ENCODE measurements around the gene CLIC4. TPM values are rescaled to one million over a fixed set of nuclear protein-coding genes. Genes with fewer than 3 reads are reported as not detected.
A peak's percentile ranks its signal among the peaks of the same experiment; 100 is the strongest.

CLIC4 gene
- total and polyA plus RNA-seq, 3 experiments from 2014 or later, result 0.18 to 13.2 (median 12.8) TPM

- no peaks in the 10 kb centered on the region for H3K9me3 Mint-ChIP-seq
- H3K27ac Mint-ChIP-seq, result no peak overlapping the region
- H3K27me3 ChIP-seq (ENCODE audit: insufficient read depth, low read length, poor library complexity, severe bottlenecking), result no peaks in the 10 kb centered on the region
- H3K36me3 ChIP-seq (ENCODE audit: insufficient read depth, low read length), result no peaks in the 10 kb centered on the region
- no peaks in the 10 kb centered on the region for H3K9me3 ChIP-seq (ENCODE audit: low read length)
- ChIA-PET CTCF (interaction anchor here (0.9 to 10.3 kb wide), 2 partner anchors 10 to 137 kb away, joined by 3 to 123 read pairs; no protein-coding TSS in a partner anchor), POLR2A (no interaction called here)
- no peaks in the 10 kb centered on the region for H3K36me3 Mint-ChIP-seq
- no peak overlapping the region for H3K4me3 ChIP-seq (ENCODE audit: low read length)
- H3K4me1 Mint-ChIP-seq, result no peaks in the 10 kb centered on the region
- peaks cover 2 to 58% of the 10 kb centered on the region in 2 donors for H3K27me3 Mint-ChIP-seq
- H3K27ac ChIP-seq (ENCODE audit: low read depth, low read length), result no peak overlapping the region
- DNase-seq, result no peak
- H3K4me3 Mint-ChIP-seq, result no peak overlapping the region
- no peaks in the 10 kb centered on the region for H3K4me1 ChIP-seq (ENCODE audit: insufficient read depth, low read length)
Measured at GRCh38 chr1:24826510-24826909, 81.3 kb downstream of the CLIC4 start.

GRCh38 chr1:24827379-24828135, 82.3 kb downstream of the CLIC4 start:
- Histone ChIP-seq H3K27ac (ENCODE audit: low read depth, low read length) (no peak overlapping the region), H3K4me3 (ENCODE audit: low read length) (no peak overlapping the region), H3K4me1 (ENCODE audit: insufficient read depth, low read length) (no peaks in the 10 kb centered on the region), H3K9me3 (ENCODE audit: low read length) (no peaks in the 10 kb centered on the region), H3K27me3 (ENCODE audit: insufficient read depth, low read length, poor library complexity, severe bottlenecking) (no peaks in the 10 kb centered on the region), H3K36me3 (ENCODE audit: insufficient read depth, low read length) (no peaks in the 10 kb centered on the region)
- H3K36me3 Mint-ChIP-seq, result no peaks in the 10 kb centered on the region
- H3K4me1 Mint-ChIP-seq, result no peaks in the 10 kb centered on the region
- no peak overlapping the region for H3K4me3 Mint-ChIP-seq
- CTCF ChIA-PET, result interaction anchor here (10.3 kb wide), 1 partner anchor 138 kb away, joined by 123 read pairs; no protein-coding TSS in a partner anchor
- POLR2A ChIA-PET, result interaction anchor here (0.6 kb wide), 2 partner anchors 24 to 539 kb away, joined by 3 read pairs; no protein-coding TSS in a partner anchor
- H3K27me3 Mint-ChIP-seq, result peaks cover 0 to 54% of the 10 kb centered on the region in 2 donors
- H3K9me3 Mint-ChIP-seq, result no peaks in the 10 kb centered on the region
- DNase-seq, result no peak
- no peak overlapping the region for H3K27ac Mint-ChIP-seq

- no peaks in the 10 kb centered on the region for H3K4me1 ChIP-seq (ENCODE audit: insufficient read depth, low read length)
- no peaks in the 10 kb centered on the region for H3K36me3 ChIP-seq (ENCODE audit: insufficient read depth, low read length)
- Mint-ChIP-seq H3K4me3 (no peak overlapping the region), H3K36me3 (no peaks in the 10 kb centered on the region), H3K27me3 (peaks cover 0 to 47% of the 10 kb centered on the region in 2 donors), H3K27ac (no peak overlapping the region), H3K4me1 (no peaks in the 10 kb centered on the region), H3K9me3 (no peaks in the 10 kb centered on the region)
- H3K4me3 ChIP-seq (ENCODE audit: low read length), result no peak overlapping the region
- ChIA-PET POLR2A (interaction anchor here (0.6 kb wide), 2 partner anchors 23 to 39 kb away, joined by 3 to 6 read pairs; no protein-coding TSS in a partner anchor), CTCF (interaction anchor here (10.3 kb wide), 1 partner anchor 138 kb away, joined by 123 read pairs; no protein-coding TSS in a partner anchor)
- no peaks in the 10 kb centered on the region for H3K27me3 ChIP-seq (ENCODE audit: insufficient read depth, low read length, poor library complexity, severe bottlenecking)
- H3K9me3 ChIP-seq (ENCODE audit: low read length), result no peaks in the 10 kb centered on the region
- H3K27ac ChIP-seq (ENCODE audit: low read depth, low read length), result no peak overlapping the region
- no peak for DNase-seq
Measured at GRCh38 chr1:24828183-24828886, 83.1 kb downstream of the CLIC4 start.

DNA sequence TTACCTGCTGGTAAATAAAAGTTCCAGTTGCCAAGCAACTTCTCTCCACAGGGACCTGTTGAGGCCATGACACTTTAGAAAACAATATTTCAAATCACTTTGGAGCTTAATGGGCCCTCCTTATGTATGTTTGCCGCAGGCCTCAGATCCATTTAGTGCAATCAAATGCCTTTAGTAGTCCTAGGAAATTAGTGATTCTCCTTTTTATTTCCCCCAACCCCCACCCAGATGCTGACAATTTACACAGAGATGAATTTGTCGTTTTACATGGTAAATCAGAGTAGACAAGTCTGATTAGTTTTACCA, 83.6 kb downstream of the CLIC4 start:
- no peaks in the 10 kb centered on the region for H3K4me1 ChIP-seq (ENCODE audit: insufficient read depth, low read length)
- CTCF ChIA-PET, result interaction anchor here (10.3 kb wide), 1 partner anchor 139 kb away, joined by 123 read pairs; no protein-coding TSS in a partner anchor

DNA sequence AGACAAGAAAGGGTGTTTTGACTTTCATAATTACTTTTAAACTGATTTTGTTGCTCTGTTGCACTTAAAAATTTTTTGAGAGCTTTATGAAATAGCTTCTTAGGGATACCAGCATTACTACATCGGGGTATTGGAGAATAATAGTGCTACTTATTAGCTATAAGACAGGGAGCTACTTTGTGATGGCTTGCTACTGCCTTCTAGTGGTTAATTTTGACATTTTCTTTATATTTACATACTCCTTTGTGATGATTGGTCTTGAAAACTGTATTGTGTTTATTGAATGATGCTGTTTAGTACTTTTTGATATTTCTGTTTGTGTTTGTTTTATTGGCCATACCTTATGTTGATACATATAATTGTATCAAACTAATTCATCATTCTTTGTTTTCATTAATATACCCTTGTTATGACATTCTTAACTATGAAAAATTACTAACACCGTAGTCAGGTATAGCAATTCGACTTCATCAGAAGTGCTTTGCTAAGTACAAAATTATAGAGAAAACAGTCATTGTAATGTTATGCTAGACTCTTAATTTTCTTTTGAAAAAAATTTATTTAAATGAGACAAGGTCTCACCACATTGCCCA, 85.5 kb downstream of the CLIC4 start:
- H3K9me3 ChIP-seq (ENCODE audit: low read length), result no peaks in the 10 kb centered on the region
- Mint-ChIP-seq H3K27ac (no peak overlapping the region), H3K4me3 (no peak overlapping the region), H3K9me3 (no peaks in the 10 kb centered on the region), H3K27me3 (peaks cover 0 to 35% of the 10 kb centered on the region in 2 donors), H3K4me1 (no peaks in the 10 kb centered on the region), H3K36me3 (no peaks in the 10 kb centered on the region)
- DNase-seq, result peak in 2 of 5 donors; percentile 44 to 47
- no peaks in the 10 kb centered on the region for H3K4me1 ChIP-seq (ENCODE audit: insufficient read depth, low read length)
- H3K36me3 ChIP-seq (ENCODE audit: insufficient read depth, low read length), result no peaks in the 10 kb centered on the region
- no peak overlapping the region for H3K4me3 ChIP-seq (ENCODE audit: low read length)
- H3K27ac ChIP-seq (ENCODE audit: low read depth, low read length), result no peak overlapping the region
- ChIA-PET POLR2A (interaction anchor here (0.6 to 1.0 kb wide), 2 partner anchors 142 to 162 kb away, joined by 3 read pairs; no protein-coding TSS in a partner anchor), CTCF (interaction anchor here (0.6 to 10.3 kb wide), 6 partner anchors 10 to 440 kb away, joined by 3 to 123 read pairs (median 5); no protein-coding TSS in a partner anchor)
- no peaks in the 10 kb centered on the region for H3K27me3 ChIP-seq (ENCODE audit: insufficient read depth, low read length, poor library complexity, severe bottlenecking)

More for the DNA sequence above, 83.6 kb downstream of the CLIC4 start:
- no peaks in the 10 kb centered on the region for H3K9me3 Mint-ChIP-seq
- peaks cover 0 to 45% of the 10 kb centered on the region in 2 donors for H3K27me3 Mint-ChIP-seq
- H3K27ac Mint-ChIP-seq, result no peak overlapping the region
- POLR2A ChIA-PET, result no interaction called here
- H3K36me3 Mint-ChIP-seq, result no peaks in the 10 kb centered on the region
- Histone ChIP-seq H3K27ac (ENCODE audit: low read depth, low read length) (no peak overlapping the region), H3K27me3 (ENCODE audit: insufficient read depth, low read length, poor library complexity, severe bottlenecking) (no peaks in the 10 kb centered on the region), H3K9me3 (ENCODE audit: low read length) (no peaks in the 10 kb centered on the region), H3K36me3 (ENCODE audit: insufficient read depth, low read length) (no peaks in the 10 kb centered on the region), H3K4me3 (ENCODE audit: low read length) (no peak overlapping the region)
- DNase-seq, result no peak
- no peak overlapping the region for H3K4me3 Mint-ChIP-seq
- no peaks in the 10 kb centered on the region for H3K4me1 Mint-ChIP-seq

DNA sequence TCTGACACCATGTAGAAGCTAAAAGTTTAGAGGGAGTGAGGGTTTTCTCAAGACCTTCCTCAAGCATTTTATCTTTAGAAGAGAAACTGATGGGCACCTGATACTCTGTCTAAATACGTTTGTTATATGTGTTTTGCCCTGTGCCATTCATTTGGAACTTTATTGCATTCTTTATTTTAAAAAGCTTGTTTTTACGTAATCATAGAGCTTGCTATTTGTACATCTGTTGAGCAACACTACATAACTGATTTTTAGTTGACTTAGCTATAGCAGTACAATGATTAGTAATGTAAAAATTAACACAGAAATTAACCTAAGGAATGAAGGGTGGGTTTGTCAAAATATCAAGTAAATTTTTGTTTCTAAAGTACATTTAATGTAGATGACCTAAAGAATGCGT, 96.3 kb downstream of the CLIC4 start:
- Mint-ChIP-seq H3K4me1 (peaks cover 2 to 5% (median 2%) of the 10 kb centered on the region in 3 donors), H3K27me3 (peaks cover 2 to 10% of the 10 kb centered on the region in 2 donors), H3K4me3 (no peak overlapping the region)

DNA sequence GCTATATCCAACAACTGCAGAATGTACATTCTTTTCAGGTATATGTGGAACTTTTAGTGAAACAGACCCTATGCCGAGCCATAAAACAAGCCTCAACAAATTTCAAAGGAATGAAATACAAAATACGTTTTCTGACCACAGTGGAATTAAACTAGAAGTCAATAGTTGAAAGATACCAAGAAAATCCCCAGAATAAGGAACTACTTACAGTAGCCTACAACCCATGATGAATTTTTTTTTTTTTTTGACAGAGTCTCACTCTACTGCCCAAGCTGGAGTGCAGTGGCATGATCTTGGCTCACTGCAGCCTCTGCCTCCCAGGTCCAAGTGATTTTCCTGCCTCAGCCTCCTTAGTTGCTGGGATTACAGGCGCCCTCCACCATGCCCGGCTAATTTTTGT, 101.4 kb downstream of the CLIC4 start:
- POLR2A ChIA-PET, result interaction anchor here (0.7 kb wide), 1 partner anchor 82 kb away, joined by 3 read pairs; no protein-coding TSS in a partner anchor
- Histone ChIP-seq H3K36me3 (ENCODE audit: insufficient read depth, low read length) (no peaks in the 10 kb centered on the region), H3K4me1 (ENCODE audit: insufficient read depth, low read length) (peaks cover 4% of the 10 kb centered on the region), H3K27ac (ENCODE audit: low read depth, low read length) (no peak overlapping the region), H3K4me3 (ENCODE audit: low read length) (no peak overlapping the region), H3K27me3 (ENCODE audit: insufficient read depth, low read length, poor library complexity, severe bottlenecking) (no peaks in the 10 kb centered on the region), H3K9me3 (ENCODE audit: low read length) (no peaks in the 10 kb centered on the region)
- peaks cover 2 to 10% of the 10 kb centered on the region in 2 donors for H3K27me3 Mint-ChIP-seq
- CTCF ChIA-PET, result interaction anchor here (1.7 to 4.5 kb wide), 6 partner anchors 11 to 358 kb away, joined by 7 to 98 read pairs (median 32); partner anchors contain the start of gene RUNX3
- H3K4me1 Mint-ChIP-seq, result peaks cover 20 to 32% (median 24%) of the 10 kb centered on the region in 3 donors
- peak overlapping the region in 1 of 7 donors; percentile 70 for H3K4me3 Mint-ChIP-seq
- DNase-seq, result no peak
- H3K36me3 Mint-ChIP-seq, result no peaks in the 10 kb centered on the region
- peak overlapping the region in 3 of 8 donors; percentile 43 to 84 (median 50) for H3K27ac Mint-ChIP-seq
- no peaks in the 10 kb centered on the region for H3K9me3 Mint-ChIP-seq

More for the DNA sequence above, 96.3 kb downstream of the CLIC4 start:
- no peaks in the 10 kb centered on the region for H3K9me3 Mint-ChIP-seq
- Histone ChIP-seq H3K36me3 (ENCODE audit: insufficient read depth, low read length) (no peaks in the 10 kb centered on the region), H3K27ac (ENCODE audit: low read depth, low read length) (no peak overlapping the region), H3K27me3 (ENCODE audit: insufficient read depth, low read length, poor library complexity, severe bottlenecking) (no peaks in the 10 kb centered on the region), H3K4me1 (ENCODE audit: insufficient read depth, low read length) (no peaks in the 10 kb centered on the region), H3K9me3 (ENCODE audit: low read length) (no peaks in the 10 kb centered on the region), H3K4me3 (ENCODE audit: low read length) (no peak overlapping the region)
- POLR2A ChIA-PET, result no interaction called here
- CTCF ChIA-PET, result interaction anchor here (0.6 to 2.2 kb wide), 2 partner anchors 11 to 153 kb away, joined by 3 to 11 read pairs; no protein-coding TSS in a partner anchor
- DNase-seq, result no peak
- H3K36me3 Mint-ChIP-seq, result no peaks in the 10 kb centered on the region
- H3K27ac Mint-ChIP-seq, result no peak overlapping the region

Data from CD8-positive, alpha-beta memory T cell (primary cell).